HL-60 (cell line): ENCODE results near the gene POC1A.

Experiments used
- DNase-seq, 2 experiments: peaks; one replicate each; pipeline ENCODE4 v3.0.0-alpha.2; 2010 to 2020; ENCODE audit warnings: low read depth in 1 of 2, low spot score in 1 of 2
- H3K27ac ChIP-seq: fragments of 250-450 bp; sonication (Bioruptor Pico); replicated peaks from 2 replicates; pipeline ENCODE4 v1.5.1; 2020; ENCODE audit warnings: mild to moderate bottlenecking, moderate library complexity
- H3K27me3 ChIP-seq: fragments of 250-450 bp; sonication (Bioruptor Pico); 2 replicates; pipeline ENCODE4 v1.5.1; 2021; ENCODE audit warnings: mild to moderate bottlenecking, moderate library complexity; ENCODE audit not compliant: insufficient read depth, poor library complexity, severe bottlenecking
- H3K4me3 ChIP-seq: replicated peaks from 2 replicates; pipeline ENCODE4 v1.5.1; 2011; ENCODE audit warnings: mild to moderate bottlenecking, control low read depth, low read length; ENCODE audit not compliant: insufficient read depth
- CTCF ChIP-seq: IDR thresholded peaks from one replicate; pipeline ENCODE4 v1.5.1; 2011; ENCODE audit warnings: low read length, control low read depth, inconsistent platforms; ENCODE audit not compliant: insufficient read depth
- GABPA ChIP-seq: IDR thresholded peaks from 2 replicates; pipeline ENCODE4 v1.6.1; 2012; ENCODE audit warnings: low read depth
- POLR2AphosphoS5 ChIP-seq: IDR thresholded peaks from 2 replicates; pipeline ENCODE4 v1.6.1; 2012; ENCODE audit warnings: low read depth
- REST ChIP-seq: IDR thresholded peaks from 2 replicates; pipeline ENCODE4 v1.6.1; 2012; ENCODE audit warnings: low read depth; ENCODE audit not compliant: insufficient replicate concordance
- SPI1 ChIP-seq: IDR thresholded peaks from 2 replicates; pipeline ENCODE4 v1.6.1; 2012; ENCODE audit warnings: low read depth, mild to moderate bottlenecking, borderline replicate concordance
- long read RNA-seq: library from polyadenylated mRNA; unstranded; transcript quantifications from one replicate; pipeline ENCODE4 v2.0.0, GENCODE V29; 2020

The POC1A gene
- long read RNA-seq, transcript POC1A-202 (10 exons, 1,999 nt) = minor isoform, 87 of 398 reads
- long read RNA-seq, transcript POC1A-203 (11 exons, 1,760 nt) = minor isoform, 9 of 398 reads
- long read RNA-seq, transcript POC1A-201 (11 exons, 1,898 nt) = major isoform, 193 of 398 reads
- long read RNA-seq, partial matches to known transcripts = 8 of 398 reads
- long read RNA-seq, other reads (novel, unspliced or antisense) = 101 of 398 reads

- H3K27me3 ChIP-seq = no peaks in the 10 kb centered on the region
- peak within 1 kb of the TSS; percentile 94 for H3K4me3 ChIP-seq
- peak; percentile 99 for DNase-seq
- peak; percentile 54; the same call in 1 of the 2 replicates for TF ChIP-seq GABPA
- no peak for TF ChIP-seq CTCF
- TF ChIP-seq POLR2AphosphoS5 = peak; percentile 25; the same call in 1 of the 2 replicates
- TF ChIP-seq SPI1 = peak; percentile 51; the same call in 1 of the 2 replicates
- TF ChIP-seq REST = peak; percentile 14
- peak within 1 kb of the TSS; percentile 90 for H3K27ac ChIP-seq
Measured at GRCh38 chr3:52154135-52155094, at the start of gene POC1A. TSS of gene POC1A (minus strand) at chr3:52154423. CDS start at chr3:52154372, 51 bp downstream.

DNA sequence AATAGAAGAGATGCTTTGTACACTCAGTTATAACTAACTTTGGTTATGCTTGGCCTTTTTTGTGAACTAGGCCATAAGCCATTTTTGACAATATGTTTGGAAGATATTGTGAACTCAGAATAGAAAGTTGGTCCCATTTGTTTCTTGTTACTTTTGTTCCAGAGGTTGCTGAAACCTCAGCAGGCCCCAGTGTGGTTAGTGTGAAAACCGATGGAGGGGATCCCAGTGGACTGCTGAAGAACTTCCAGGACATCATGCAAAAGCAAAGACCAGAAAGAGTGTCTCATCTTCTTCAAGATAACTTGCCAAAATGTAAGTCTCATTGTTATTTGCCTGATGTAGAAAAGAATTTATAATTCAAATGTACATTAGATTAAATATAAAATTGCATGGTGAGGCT, 49.5 kb upstream of the POC1A start:
- H3K27ac ChIP-seq = peak overlapping the region; percentile 88
- no peak overlapping the region for H3K4me3 ChIP-seq
- DNase-seq = no peak
- H3K27me3 ChIP-seq = no peaks in the 10 kb centered on the region
- TF ChIP-seq REST (no peak), SPI1 (no peak), GABPA (no peak), POLR2AphosphoS5 (no peak), CTCF (no peak)

GRCh38 chr3:52202384-52203077, 48.3 kb upstream of the POC1A start:
- DNase-seq = peak; percentile 77 to 79
- TF ChIP-seq CTCF = no peak
- peak; percentile 47; the same call in 1 of the 2 replicates for TF ChIP-seq SPI1
- TF ChIP-seq GABPA = no peak
- TF ChIP-seq POLR2AphosphoS5 = peak; percentile 66
- TF ChIP-seq REST = no peak
- H3K27ac ChIP-seq = peak overlapping the region; percentile 88
- H3K4me3 ChIP-seq = peak overlapping the region; percentile 3
- H3K27me3 ChIP-seq = no peaks in the 10 kb centered on the region
